HepG2 (cell line): ENCODE measurements around the gene ZNF341. TPM values are rescaled to one million over a fixed set of nuclear protein-coding genes. Genes with fewer than 3 reads are reported as not detected.
"Not testable (repeated sequence)": the region's sequence is repeated elsewhere in the genome, so short reads cannot be mapped to it uniquely, and the experiment has no call there.

ENCODE experiments used
- AGO1 ChIP-seq: fragments of 200-400 bp; formaldehyde crosslinking; IDR thresholded peaks from 2 replicates; pipeline ENCODE4 v1.6.1; 2017; ENCODE audit warnings: mild to moderate bottlenecking, low read depth, low read length, moderate library complexity; ENCODE audit not compliant: poor library complexity, severe bottlenecking
- HOXA3 ChIP-seq: sonication (generic); formaldehyde crosslinking; IDR thresholded peaks from 2 replicates; pipeline ENCODE4 v1.5.0; 2020; ENCODE audit warnings: missing genetic modification reagents
- PAXIP1 ChIP-seq: sonication (generic); formaldehyde crosslinking; conservative IDR thresholded peaks from 2 replicates; pipeline ENCODE4 v1.4.0; 2020; ENCODE audit warnings: mild to moderate bottlenecking, missing genetic modification reagents, moderate library complexity
- SOX6 ChIP-seq, 2 experiments: fragments of 450-650 bp in 1 of 2; sonication (generic) in 1 of 2; formaldehyde crosslinking in 1 of 2; IDR thresholded peaks; 2 replicates each; pipeline versions ENCODE4 v1.4.0 to v1.6.1; 2017 to 2020; ENCODE audit warnings: antibody characterized with exemption in 1 of 2, mild to moderate bottlenecking in 1 of 2, missing genetic modification reagents in 1 of 2
- ZBTB38 ChIP-seq: sonication (generic); formaldehyde crosslinking; IDR thresholded peaks from 2 replicates; pipeline ENCODE4 v1.5.1; 2020; ENCODE audit warnings: mild to moderate bottlenecking, missing genetic modification reagents
- ZNF280D ChIP-seq: sonication (generic); formaldehyde crosslinking; IDR thresholded peaks from 2 replicates; pipeline ENCODE4 v1.5.1; 2020; ENCODE audit warnings: mild to moderate bottlenecking, missing genetic modification reagents
- ZNF572 ChIP-seq: sonication (generic); formaldehyde crosslinking; IDR thresholded peaks from 2 replicates; pipeline ENCODE4 v1.5.1; 2020; ENCODE audit warnings: mild to moderate bottlenecking, missing genetic modification reagents
- polyA plus RNA-seq, 8 experiments: library from polyadenylated mRNA; depleted of rRNA in 3 of 8; stranded (reverse) in 7 of 8; unstranded in 1 of 8; fragments of >200 nt; fragmentation: Illumina TruSeq in 4 of 8; extraction: Trizol in 4 of 8; gene quantifications; 2 replicates each; pipeline versions ENCODE4 v1.2.1 to v1.2.3, GENCODE V29; 2011 to 2016; ENCODE audit warnings: low read depth in 4 of 8, missing spikeins in 1 of 8, mixed read lengths in 1 of 8; ENCODE audit not compliant: insufficient read depth in 1 of 8
- total RNA-seq, 5 experiments: library from RNA; depleted of rRNA; stranded (reverse); fragments of >200 nt; fragmentation: Illumina TruSeq; extraction: Trizol; gene quantifications; 2 replicates each; pipeline ENCODE4 v1.2.3, GENCODE V29; 2016; ENCODE audit warnings: low read depth in 1 of 5
- TF ChIP-seq, protein P1 (sequence below): sonication (generic); formaldehyde crosslinking; IDR thresholded peaks from 2 replicates; pipeline ENCODE4 v1.4.0; 2020; ENCODE audit warnings: missing genetic modification reagents, mild to moderate bottlenecking, borderline replicate concordance
- TF ChIP-seq, protein P2 (sequence below): sonication (generic); formaldehyde crosslinking; IDR thresholded peaks from 2 replicates; pipeline ENCODE4 v1.5.0; 2020; ENCODE audit warnings: mild to moderate bottlenecking, missing genetic modification reagents, borderline replicate concordance
- TF ChIP-seq, protein P3 (sequence below): sonication (generic); formaldehyde crosslinking; IDR thresholded peaks from 2 replicates; pipeline ENCODE4; 2020; ENCODE audit warnings: missing genetic modification reagents, mild to moderate bottlenecking, borderline replicate concordance

The ZNF341 gene
- total and polyA plus RNA-seq, 2 of the 13 experiments (the other 11 are each of a cell fraction or from before 2014, with no cell fraction given): 1.1 to 2.2 TPM

- TF ChIP-seq, protein P1, sequence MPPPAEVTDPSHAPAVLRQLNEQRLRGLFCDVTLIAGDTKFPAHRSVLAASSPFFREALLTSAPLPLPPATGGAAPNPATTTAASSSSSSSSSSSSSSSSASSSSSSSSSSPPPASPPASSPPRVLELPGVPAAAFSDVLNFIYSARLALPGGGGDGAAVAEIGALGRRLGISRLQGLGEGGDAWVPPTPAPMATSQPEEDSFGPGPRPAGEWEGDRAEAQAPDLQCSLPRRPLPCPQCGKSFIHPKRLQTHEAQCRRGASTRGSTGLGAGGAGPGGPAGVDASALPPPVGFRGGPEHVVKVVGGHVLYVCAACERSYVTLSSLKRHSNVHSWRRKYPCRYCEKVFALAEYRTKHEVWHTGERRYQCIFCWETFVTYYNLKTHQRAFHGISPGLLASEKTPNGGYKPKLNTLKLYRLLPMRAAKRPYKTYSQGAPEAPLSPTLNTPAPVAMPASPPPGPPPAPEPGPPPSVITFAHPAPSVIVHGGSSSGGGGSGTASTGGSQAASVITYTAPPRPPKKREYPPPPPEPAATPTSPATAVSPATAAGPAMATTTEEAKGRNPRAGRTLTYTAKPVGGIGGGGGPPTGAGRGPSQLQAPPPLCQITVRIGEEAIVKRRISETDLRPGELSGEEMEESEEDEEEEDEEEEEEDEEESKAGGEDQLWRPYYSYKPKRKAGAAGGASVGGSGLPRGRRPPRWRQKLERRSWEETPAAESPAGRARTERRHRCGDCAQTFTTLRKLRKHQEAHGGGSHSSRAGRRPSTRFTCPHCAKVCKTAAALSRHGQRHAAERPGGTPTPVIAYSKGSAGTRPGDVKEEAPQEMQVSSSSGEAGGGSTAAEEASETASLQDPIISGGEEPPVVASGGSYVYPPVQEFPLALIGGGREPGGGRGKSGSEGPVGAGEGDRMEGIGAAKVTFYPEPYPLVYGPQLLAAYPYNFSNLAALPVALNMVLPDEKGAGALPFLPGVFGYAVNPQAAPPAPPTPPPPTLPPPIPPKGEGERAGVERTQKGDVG (CRISPR knock-in tag): peak; percentile 98
- TF ChIP-seq ZNF280D (CRISPR knock-in tag) (0 out of 2 replicates have a peak, but pooled peaks have one; percentile 72), HOXA3 (peak; percentile 52; the same call in 1 of the 2 replicates), PAXIP1 (CRISPR knock-in tag) (0 out of 2 replicates have a peak, but pooled peaks have one; percentile 15), AGO1 (peak; percentile 53), ZBTB38 (CRISPR knock-in tag) (peak; percentile 99), ZNF572 (CRISPR knock-in tag) (0 out of 2 replicates have a peak, but pooled peaks have one; percentile 37), SOX6 (CRISPR knock-in tag; IDR thresholded peaks at IDR 0.05) (peak; percentile 73)
- TF ChIP-seq, protein P2, sequence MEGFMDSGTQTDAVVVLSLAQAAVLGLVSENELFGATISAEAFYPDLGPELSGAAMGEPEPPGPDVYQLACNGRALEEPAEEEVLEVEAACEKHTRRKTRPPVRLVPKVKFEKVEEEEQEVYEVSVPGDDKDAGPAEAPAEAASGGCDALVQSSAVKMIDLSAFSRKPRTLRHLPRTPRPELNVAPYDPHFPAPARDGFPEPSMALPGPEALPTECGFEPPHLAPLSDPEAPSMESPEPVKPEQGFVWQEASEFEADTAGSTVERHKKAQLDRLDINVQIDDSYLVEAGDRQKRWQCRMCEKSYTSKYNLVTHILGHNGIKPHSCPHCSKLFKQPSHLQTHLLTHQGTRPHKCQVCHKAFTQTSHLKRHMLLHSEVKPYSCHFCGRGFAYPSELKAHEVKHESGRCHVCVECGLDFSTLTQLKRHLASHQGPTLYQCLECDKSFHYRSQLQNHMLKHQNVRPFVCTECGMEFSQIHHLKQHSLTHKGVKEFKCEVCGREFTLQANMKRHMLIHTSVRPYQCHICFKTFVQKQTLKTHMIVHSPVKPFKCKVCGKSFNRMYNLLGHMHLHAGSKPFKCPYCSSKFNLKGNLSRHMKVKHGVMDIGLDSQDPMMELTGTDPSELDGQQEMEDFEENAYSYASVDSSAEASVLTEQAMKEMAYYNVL (CRISPR knock-in tag): peak; percentile 59; the same call in 1 of the 2 replicates
- TF ChIP-seq, protein P3, sequence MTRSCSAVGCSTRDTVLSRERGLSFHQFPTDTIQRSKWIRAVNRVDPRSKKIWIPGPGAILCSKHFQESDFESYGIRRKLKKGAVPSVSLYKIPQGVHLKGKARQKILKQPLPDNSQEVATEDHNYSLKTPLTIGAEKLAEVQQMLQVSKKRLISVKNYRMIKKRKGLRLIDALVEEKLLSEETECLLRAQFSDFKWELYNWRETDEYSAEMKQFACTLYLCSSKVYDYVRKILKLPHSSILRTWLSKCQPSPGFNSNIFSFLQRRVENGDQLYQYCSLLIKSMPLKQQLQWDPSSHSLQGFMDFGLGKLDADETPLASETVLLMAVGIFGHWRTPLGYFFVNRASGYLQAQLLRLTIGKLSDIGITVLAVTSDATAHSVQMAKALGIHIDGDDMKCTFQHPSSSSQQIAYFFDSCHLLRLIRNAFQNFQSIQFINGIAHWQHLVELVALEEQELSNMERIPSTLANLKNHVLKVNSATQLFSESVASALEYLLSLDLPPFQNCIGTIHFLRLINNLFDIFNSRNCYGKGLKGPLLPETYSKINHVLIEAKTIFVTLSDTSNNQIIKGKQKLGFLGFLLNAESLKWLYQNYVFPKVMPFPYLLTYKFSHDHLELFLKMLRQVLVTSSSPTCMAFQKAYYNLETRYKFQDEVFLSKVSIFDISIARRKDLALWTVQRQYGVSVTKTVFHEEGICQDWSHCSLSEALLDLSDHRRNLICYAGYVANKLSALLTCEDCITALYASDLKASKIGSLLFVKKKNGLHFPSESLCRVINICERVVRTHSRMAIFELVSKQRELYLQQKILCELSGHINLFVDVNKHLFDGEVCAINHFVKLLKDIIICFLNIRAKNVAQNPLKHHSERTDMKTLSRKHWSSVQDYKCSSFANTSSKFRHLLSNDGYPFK (CRISPR knock-in tag): 0 out of 2 replicates have a peak, but pooled peaks have one; percentile 2
- TF ChIP-seq SOX6 (IDR thresholded peaks at IDR 0.05): not testable (repeated sequence)
Observed at GRCh38 chr20:33700696-33701441, 30.9 kb upstream of the ZNF341 start (continued).
